Measurements from ENCODE around the gene OSBPL5.

DNA sequence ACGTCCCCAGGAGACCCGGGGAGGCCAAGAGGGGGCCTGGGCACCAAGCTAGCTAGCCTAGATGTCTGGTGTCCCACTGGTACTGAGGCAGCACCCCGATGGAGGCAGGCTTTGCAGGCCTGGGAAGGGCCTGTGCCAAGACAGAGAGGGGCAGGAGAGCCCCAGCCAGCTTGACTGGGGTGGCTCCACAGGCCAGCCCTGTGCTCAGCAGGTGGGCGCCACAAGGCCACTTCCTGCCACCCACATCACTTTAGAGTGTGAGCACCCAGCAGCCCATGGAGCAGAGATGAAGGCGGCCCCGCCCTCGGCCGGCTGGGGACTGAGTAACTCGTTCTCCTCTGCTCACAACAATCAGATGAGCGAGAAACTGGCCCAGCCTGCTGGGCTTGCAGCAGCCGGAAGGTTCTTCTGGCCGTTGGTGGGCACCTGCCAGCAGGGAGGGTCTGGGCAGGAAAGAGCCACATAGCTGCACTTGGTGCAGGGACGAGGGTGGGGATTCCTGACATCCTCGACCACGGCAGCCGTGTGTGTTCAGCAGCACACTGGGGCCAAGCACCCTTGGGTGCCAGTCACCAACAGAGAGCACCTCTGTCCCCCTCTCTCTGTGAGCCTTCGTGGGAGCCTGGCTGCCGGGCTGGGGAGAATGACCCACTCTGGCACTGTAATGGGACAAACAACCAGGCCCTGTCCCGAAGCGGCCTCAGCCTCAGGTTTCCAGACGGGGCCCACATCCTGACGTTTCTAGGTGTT, 7.6 kb downstream of the OSBPL5 start:
- no peak for TF ChIP-seq EZH2 (IDR thresholded peaks at IDR 0.05; ENCODE audit: low read length, unreplicated experiment)
- TF ChIP-seq, protein P1, sequence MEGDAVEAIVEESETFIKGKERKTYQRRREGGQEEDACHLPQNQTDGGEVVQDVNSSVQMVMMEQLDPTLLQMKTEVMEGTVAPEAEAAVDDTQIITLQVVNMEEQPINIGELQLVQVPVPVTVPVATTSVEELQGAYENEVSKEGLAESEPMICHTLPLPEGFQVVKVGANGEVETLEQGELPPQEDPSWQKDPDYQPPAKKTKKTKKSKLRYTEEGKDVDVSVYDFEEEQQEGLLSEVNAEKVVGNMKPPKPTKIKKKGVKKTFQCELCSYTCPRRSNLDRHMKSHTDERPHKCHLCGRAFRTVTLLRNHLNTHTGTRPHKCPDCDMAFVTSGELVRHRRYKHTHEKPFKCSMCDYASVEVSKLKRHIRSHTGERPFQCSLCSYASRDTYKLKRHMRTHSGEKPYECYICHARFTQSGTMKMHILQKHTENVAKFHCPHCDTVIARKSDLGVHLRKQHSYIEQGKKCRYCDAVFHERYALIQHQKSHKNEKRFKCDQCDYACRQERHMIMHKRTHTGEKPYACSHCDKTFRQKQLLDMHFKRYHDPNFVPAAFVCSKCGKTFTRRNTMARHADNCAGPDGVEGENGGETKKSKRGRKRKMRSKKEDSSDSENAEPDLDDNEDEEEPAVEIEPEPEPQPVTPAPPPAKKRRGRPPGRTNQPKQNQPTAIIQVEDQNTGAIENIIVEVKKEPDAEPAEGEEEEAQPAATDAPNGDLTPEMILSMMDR (conservative IDR thresholded peaks at IDR 0.05; ENCODE audit: low read depth, low read length): no peak
- TF ChIP-seq EZH2phosphoT487 (IDR thresholded peaks at IDR 0.05; ENCODE audit: borderline replicate concordance, low read length): no peak
